ENCODE results near the gene CEP104. TPM values are rescaled to one million over a fixed set of nuclear protein-coding genes. Genes with fewer than 3 reads are reported as not detected.

CEP104 gene
- total RNA-seq: 10 to 100 TPM; 45.4 to 52.1 (median 49.1) TPM

GRCh38 chr1:3856923-3857790, at the start of gene CEP104, which contains the start of gene DFFB:
Gene CEP104 (minus strand): TSS chr1:3857211. CDS start chr1:3852407, 4,804 bp downstream.
Gene DFFB (plus strand): TSS chr1:3857476. CDS start chr1:3857604, 128 bp downstream.
- Mint-ChIP-seq H3K4me1 (ENCODE audit: low read depth) (peaks cover 31% of the 10 kb centered on the region), H3K4me3 (peak within 1 kb of the TSS; percentile 96), H3K27me3 (ENCODE audit: low read depth) (no peaks in the 10 kb centered on the region), H3K36me3 (ENCODE audit: insufficient read depth) (no peaks in the 10 kb centered on the region), H3K9me3 (no peaks in the 10 kb centered on the region)
- peak; percentile 95 for DNase-seq
- ATAC-seq: peak; percentile 97

- no peak for DNase-seq
- Mint-ChIP-seq H3K4me1 (ENCODE audit: low read depth) (peaks cover 34% of the 10 kb centered on the region), H3K9me3 (no peaks in the 10 kb centered on the region), H3K4me3 (no peak overlapping the region), H3K36me3 (ENCODE audit: insufficient read depth) (no peaks in the 10 kb centered on the region), H3K27me3 (ENCODE audit: low read depth) (no peaks in the 10 kb centered on the region)
- no peak for ATAC-seq
Measured at GRCh38 chr1:3906672-3907020, 49.6 kb upstream of the CEP104 start.

- DNase-seq: no peak
- Mint-ChIP-seq H3K36me3 (ENCODE audit: insufficient read depth) (no peaks in the 10 kb centered on the region), H3K4me3 (no peak overlapping the region), H3K27me3 (ENCODE audit: low read depth) (no peaks in the 10 kb centered on the region), H3K9me3 (no peaks in the 10 kb centered on the region), H3K4me1 (ENCODE audit: low read depth) (peaks cover 34% of the 10 kb centered on the region)
- no peak for ATAC-seq
Measured at GRCh38 chr1:3905953-3906671, 49.1 kb upstream of the CEP104 start.

GRCh38 chr1:3905266-3905952, 48.4 kb upstream of the CEP104 start:
- no peak for DNase-seq
- Mint-ChIP-seq H3K36me3 (ENCODE audit: insufficient read depth) (no peaks in the 10 kb centered on the region), H3K4me3 (no peak overlapping the region), H3K27me3 (ENCODE audit: low read depth) (no peaks in the 10 kb centered on the region), H3K9me3 (no peaks in the 10 kb centered on the region), H3K4me1 (ENCODE audit: low read depth) (peaks cover 30% of the 10 kb centered on the region)
- no peak for ATAC-seq

- Mint-ChIP-seq H3K4me1 (ENCODE audit: low read depth) (peaks cover 30% of the 10 kb centered on the region), H3K27me3 (ENCODE audit: low read depth) (no peaks in the 10 kb centered on the region), H3K36me3 (ENCODE audit: insufficient read depth) (no peaks in the 10 kb centered on the region), H3K9me3 (no peaks in the 10 kb centered on the region), H3K4me3 (no peak overlapping the region)
- no peak for ATAC-seq
- no peak for DNase-seq
Measured at GRCh38 chr1:3904843-3905185, 47.8 kb upstream of the CEP104 start.

GRCh38 chr1:3904006-3904842, 47.2 kb upstream of the CEP104 start:
- Mint-ChIP-seq H3K27me3 (ENCODE audit: low read depth) (no peaks in the 10 kb centered on the region), H3K4me1 (ENCODE audit: low read depth) (peaks cover 32% of the 10 kb centered on the region), H3K9me3 (no peaks in the 10 kb centered on the region), H3K4me3 (no peak overlapping the region), H3K36me3 (ENCODE audit: insufficient read depth) (no peaks in the 10 kb centered on the region)
- no peak for DNase-seq
- no peak for ATAC-seq

GRCh38 chr1:3903141-3904005, 46.4 kb upstream of the CEP104 start:
- Mint-ChIP-seq H3K9me3 (peaks cover 3% of the 10 kb centered on the region), H3K4me1 (ENCODE audit: low read depth) (peaks cover 40% of the 10 kb centered on the region), H3K4me3 (no peak overlapping the region), H3K27me3 (ENCODE audit: low read depth) (no peaks in the 10 kb centered on the region), H3K36me3 (ENCODE audit: insufficient read depth) (peaks cover 2% of the 10 kb centered on the region)
- no peak for ATAC-seq
- DNase-seq: no peak

GRCh38 chr1:3902571-3903091, 45.6 kb upstream of the CEP104 start:
- H3K36me3 Mint-ChIP-seq (ENCODE audit: insufficient read depth): peaks cover 6% of the 10 kb centered on the region
- peaks cover 41% of the 10 kb centered on the region for H3K4me1 Mint-ChIP-seq (ENCODE audit: low read depth)
- H3K9me3 Mint-ChIP-seq: peaks cover 9% of the 10 kb centered on the region
- peak; percentile 15 for DNase-seq
- peak overlapping the region; percentile 89 for H3K4me3 Mint-ChIP-seq
- H3K27me3 Mint-ChIP-seq (ENCODE audit: low read depth): no peaks in the 10 kb centered on the region
- ATAC-seq: no peak

- Mint-ChIP-seq H3K4me1 (ENCODE audit: low read depth) (peaks cover 43% of the 10 kb centered on the region), H3K4me3 (peak overlapping the region; percentile 89), H3K27me3 (ENCODE audit: low read depth) (no peaks in the 10 kb centered on the region), H3K36me3 (ENCODE audit: insufficient read depth) (peaks cover 9% of the 10 kb centered on the region), H3K9me3 (peaks cover 13% of the 10 kb centered on the region)
- DNase-seq: no peak
- ATAC-seq: no peak
Measured at GRCh38 chr1:3902111-3902511, 45.1 kb upstream of the CEP104 start.

GRCh38 chr1:3900969-3901529, 44.0 kb upstream of the CEP104 start:
- Mint-ChIP-seq H3K9me3 (peaks cover 16% of the 10 kb centered on the region), H3K4me1 (ENCODE audit: low read depth) (peaks cover 48% of the 10 kb centered on the region), H3K27me3 (ENCODE audit: low read depth) (no peaks in the 10 kb centered on the region)

GRCh38 chr1:3900150-3900968, 43.3 kb upstream of the CEP104 start, which contains the start of gene C1orf174:
Gene C1orf174 (minus strand): TSS chr1:3900272. CDS start chr1:3900186, 86 bp downstream.
- Mint-ChIP-seq H3K36me3 (ENCODE audit: insufficient read depth) (peaks cover 15% of the 10 kb centered on the region), H3K9me3 (peaks cover 16% of the 10 kb centered on the region), H3K4me3 (peak within 1 kb of the TSS; percentile 89), H3K4me1 (ENCODE audit: low read depth) (peaks cover 46% of the 10 kb centered on the region), H3K27me3 (ENCODE audit: low read depth) (no peaks in the 10 kb centered on the region)
- ATAC-seq (peak; percentile 82 to 85), DNase-seq (peak; percentile 92)

More at GRCh38 chr1:3900969-3901529, 44.0 kb upstream of the CEP104 start:
- H3K36me3 Mint-ChIP-seq (ENCODE audit: insufficient read depth): peaks cover 15% of the 10 kb centered on the region
- peak overlapping the region; percentile 89 for H3K4me3 Mint-ChIP-seq
- DNase-seq (peak; percentile 68), ATAC-seq (peak; percentile 35 to 39)

GRCh38 chr1:3899754-3900149, 42.7 kb upstream of the CEP104 start:
- H3K4me1 Mint-ChIP-seq (ENCODE audit: low read depth): peaks cover 46% of the 10 kb centered on the region
- DNase-seq (no peak), ATAC-seq (no peak)
- peak overlapping the region; percentile 89 for H3K4me3 Mint-ChIP-seq
- peaks cover 16% of the 10 kb centered on the region for H3K9me3 Mint-ChIP-seq
- peaks cover 15% of the 10 kb centered on the region for H3K36me3 Mint-ChIP-seq (ENCODE audit: insufficient read depth)
- no peaks in the 10 kb centered on the region for H3K27me3 Mint-ChIP-seq (ENCODE audit: low read depth)
